Effector memory CD4-positive, alpha-beta T cell (primary cell): ENCODE data around the gene SLC9A4.

Experiments
- DNase-seq, 3 donors: peaks; one replicate each; pipeline ENCODE4 v3.0.0-alpha.2; 2020
- H3K27ac ChIP-seq: 2 replicates; pipeline ENCODE4 v1.7.0; 2013; ENCODE audit warnings: mild to moderate bottlenecking, low read length, moderate library complexity; ENCODE audit not compliant: insufficient read depth, poor library complexity, severe bottlenecking
- H3K27me3 ChIP-seq: replicated peaks from 2 replicates; pipeline ENCODE4 v1.7.0; 2013; ENCODE audit warnings: mild to moderate bottlenecking, low read length; ENCODE audit not compliant: insufficient read depth, control insufficient read depth, poor library complexity, severe bottlenecking
- H3K36me3 ChIP-seq: 2 replicates; pipeline ENCODE4 v1.7.0; 2013; ENCODE audit warnings: mild to moderate bottlenecking, low read length, moderate library complexity; ENCODE audit not compliant: control insufficient read depth, insufficient read depth
- H3K4me1 ChIP-seq: 2 replicates; pipeline ENCODE4 v1.7.0; 2013; ENCODE audit warnings: low read length, mild to moderate bottlenecking; ENCODE audit not compliant: control insufficient read depth, insufficient read depth, poor library complexity, severe bottlenecking
- H3K4me3 ChIP-seq: 2 replicates; pipeline ENCODE4 v1.7.0; 2013; ENCODE audit warnings: low read length, low read depth, mild to moderate bottlenecking; ENCODE audit not compliant: insufficient read depth, poor library complexity, severe bottlenecking
- H3K9me3 ChIP-seq: 2 replicates; pipeline ENCODE4 v1.7.0; 2013; ENCODE audit warnings: mild to moderate bottlenecking, low read length, moderate library complexity; ENCODE audit not compliant: control insufficient read depth

SLC9A4 gene

GRCh38 chr2:102435741-102436140, 37.3 kb upstream of the SLC9A4 start:
- Histone ChIP-seq H3K4me1 (no peaks in the 10 kb centered on the region), H3K27ac (no peak overlapping the region), H3K9me3 (no peaks in the 10 kb centered on the region), H3K27me3 (no peaks in the 10 kb centered on the region), H3K4me3 (no peak overlapping the region), H3K36me3 (no peaks in the 10 kb centered on the region)
- DNase-seq: no peak

DNA sequence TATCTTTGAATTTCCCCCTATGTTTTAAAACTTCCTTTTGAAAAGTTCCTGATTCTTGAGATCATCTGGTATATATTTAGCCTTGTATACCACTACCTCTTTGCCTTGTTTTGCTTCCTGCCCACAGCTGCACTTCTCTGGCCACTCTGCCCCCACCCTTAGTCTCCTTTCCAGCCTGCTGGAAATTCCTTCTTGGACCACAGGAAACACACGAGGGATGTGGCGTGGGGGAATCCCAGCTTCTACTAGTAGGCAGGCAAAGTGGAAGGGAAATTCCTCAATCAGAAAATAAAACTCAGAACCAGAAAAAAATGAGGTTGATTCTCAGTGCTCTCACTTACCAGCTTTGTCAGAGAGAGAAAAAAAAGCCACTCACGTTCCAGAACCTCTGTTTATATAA, 36.7 kb upstream of the SLC9A4 start:
- DNase-seq: peak in 2 of 3 donors; percentile 4 to 5
- Histone ChIP-seq H3K4me3 (no peak overlapping the region), H3K4me1 (no peaks in the 10 kb centered on the region), H3K9me3 (no peaks in the 10 kb centered on the region), H3K27me3 (no peaks in the 10 kb centered on the region), H3K27ac (no peak overlapping the region), H3K36me3 (no peaks in the 10 kb centered on the region)

DNA sequence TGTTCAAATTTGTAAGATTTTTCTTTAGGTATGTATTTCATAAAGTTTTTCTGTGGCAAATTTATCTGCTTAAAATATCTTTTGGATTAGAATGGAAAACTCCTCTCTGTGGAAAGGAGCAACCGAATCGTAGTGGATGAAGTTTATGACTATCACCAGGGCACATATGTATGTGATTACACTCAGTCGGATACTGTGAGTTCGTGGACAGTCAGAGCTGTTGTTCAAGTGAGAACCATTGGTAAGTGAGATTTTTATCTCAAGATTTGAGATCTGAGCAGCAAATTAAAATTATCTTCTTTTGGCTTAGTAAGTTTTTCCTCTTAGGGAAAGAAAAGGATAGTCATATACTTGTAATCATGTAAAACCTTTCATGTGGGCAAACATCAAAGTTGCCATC, 35.9 kb upstream of the SLC9A4 start:
- Histone ChIP-seq H3K9me3 (no peaks in the 10 kb centered on the region), H3K27ac (no peak overlapping the region), H3K36me3 (no peaks in the 10 kb centered on the region), H3K4me1 (no peaks in the 10 kb centered on the region), H3K4me3 (no peak overlapping the region), H3K27me3 (no peaks in the 10 kb centered on the region)
- no peak for DNase-seq

DNA sequence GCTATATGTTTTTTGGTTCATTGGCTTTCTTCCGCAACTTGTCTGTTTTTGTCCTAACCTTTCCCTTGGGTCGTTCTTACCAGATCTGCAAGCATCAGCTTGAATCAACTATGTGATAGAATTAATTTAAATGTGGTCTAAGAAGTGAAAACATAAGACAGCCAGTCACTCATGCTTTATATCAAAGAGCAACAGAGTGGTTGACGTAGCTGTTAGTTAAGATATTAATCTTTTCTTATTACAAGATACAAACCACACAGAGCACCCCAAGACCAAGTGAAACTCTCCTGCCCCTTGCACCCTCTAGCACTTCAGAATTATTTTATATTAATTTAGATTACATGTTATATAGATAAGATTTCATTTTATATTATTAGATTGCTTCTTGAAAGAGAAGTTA, 34.9 kb upstream of the SLC9A4 start:
- no peak for DNase-seq
- Histone ChIP-seq H3K27ac (no peak overlapping the region), H3K27me3 (no peaks in the 10 kb centered on the region)

GRCh38 chr2:102438578-102438977, 34.4 kb upstream of the SLC9A4 start:
- Histone ChIP-seq H3K4me1 (peaks cover 4% of the 10 kb centered on the region), H3K27ac (no peak overlapping the region), H3K4me3 (no peak overlapping the region), H3K9me3 (no peaks in the 10 kb centered on the region), H3K36me3 (no peaks in the 10 kb centered on the region), H3K27me3 (no peaks in the 10 kb centered on the region)
- DNase-seq: no peak

More for the DNA sequence above, 34.9 kb upstream of the SLC9A4 start:
- Histone ChIP-seq H3K4me3 (no peak overlapping the region), H3K4me1 (peaks cover 3% of the 10 kb centered on the region), H3K9me3 (no peaks in the 10 kb centered on the region), H3K36me3 (no peaks in the 10 kb centered on the region)

DNA sequence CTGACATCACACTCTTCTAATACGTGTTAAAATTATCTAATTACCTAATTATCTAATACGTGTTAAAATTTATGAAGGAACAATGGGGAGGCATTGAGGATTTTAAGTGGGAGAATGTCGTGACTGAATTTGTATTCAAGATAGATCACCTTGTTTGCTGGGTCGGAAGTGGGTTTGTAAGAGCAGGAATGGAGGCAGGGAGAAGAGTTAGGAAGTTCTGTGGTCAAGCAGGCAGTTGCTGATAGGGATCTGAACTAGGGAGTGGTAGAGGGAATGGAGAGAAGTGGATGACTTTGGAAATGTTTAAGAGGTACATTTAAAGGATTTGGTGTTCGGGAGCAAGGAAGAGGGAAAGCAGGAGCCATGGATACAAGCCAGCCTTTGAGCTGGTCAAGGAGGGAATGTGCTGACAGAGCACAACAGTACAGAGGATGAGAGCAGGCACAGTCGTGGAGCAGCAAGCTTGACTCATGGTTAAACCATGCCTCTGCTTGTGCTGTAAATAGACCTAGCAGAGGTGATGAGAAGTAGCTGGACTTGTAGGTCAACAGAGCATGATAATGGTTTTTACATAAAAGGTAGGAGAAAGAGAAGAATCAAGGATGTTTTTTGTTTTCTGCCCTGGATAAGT, 33.8 kb upstream of the SLC9A4 start:
- H3K4me1 ChIP-seq: peaks cover 4% of the 10 kb centered on the region
- H3K27me3 ChIP-seq: no peaks in the 10 kb centered on the region
- no peaks in the 10 kb centered on the region for H3K36me3 ChIP-seq
- H3K27ac ChIP-seq: no peak overlapping the region
- H3K4me3 ChIP-seq: no peak overlapping the region
- DNase-seq: no peak
- H3K9me3 ChIP-seq: no peaks in the 10 kb centered on the region

- no peaks in the 10 kb centered on the region for H3K27me3 ChIP-seq
- H3K27ac ChIP-seq: no peak overlapping the region
- no peak overlapping the region for H3K4me3 ChIP-seq
- peaks cover 4% of the 10 kb centered on the region for H3K4me1 ChIP-seq
- H3K9me3 ChIP-seq: no peaks in the 10 kb centered on the region
- peak; percentile 3 to 28 (median 8) for DNase-seq
- H3K36me3 ChIP-seq: no peaks in the 10 kb centered on the region
Measured at GRCh38 chr2:102442967-102443828, 29.8 kb upstream of the SLC9A4 start.

GRCh38 chr2:102444233-102444632, 28.8 kb upstream of the SLC9A4 start:
- no peaks in the 10 kb centered on the region for H3K27me3 ChIP-seq
- peaks cover 4% of the 10 kb centered on the region for H3K4me1 ChIP-seq
- no peak overlapping the region for H3K27ac ChIP-seq
- H3K36me3 ChIP-seq: no peaks in the 10 kb centered on the region
- H3K4me3 ChIP-seq: no peak overlapping the region
- no peak for DNase-seq
- no peaks in the 10 kb centered on the region for H3K9me3 ChIP-seq

GRCh38 chr2:102446936-102447335, 26.1 kb upstream of the SLC9A4 start:
- DNase-seq: no peak
- peaks cover 4% of the 10 kb centered on the region for H3K4me1 ChIP-seq
- no peaks in the 10 kb centered on the region for H3K27me3 ChIP-seq
- H3K27ac ChIP-seq: no peak overlapping the region
- H3K4me3 ChIP-seq: no peak overlapping the region
- no peaks in the 10 kb centered on the region for H3K36me3 ChIP-seq
- no peaks in the 10 kb centered on the region for H3K9me3 ChIP-seq

- no peak overlapping the region for H3K4me3 ChIP-seq
- H3K27me3 ChIP-seq: no peaks in the 10 kb centered on the region
- no peaks in the 10 kb centered on the region for H3K4me1 ChIP-seq
- H3K27ac ChIP-seq: no peak overlapping the region
- DNase-seq: peak; percentile 20 to 45 (median 22)
- no peaks in the 10 kb centered on the region for H3K36me3 ChIP-seq
- no peaks in the 10 kb centered on the region for H3K9me3 ChIP-seq
Measured at GRCh38 chr2:102449370-102449974, 23.6 kb upstream of the SLC9A4 start.
